ENCODE measurements around the gene FANCI. TPM values are rescaled to one million over a fixed set of nuclear protein-coding genes. Genes with fewer than 3 reads are reported as not detected.

The FANCI gene
- 1.7 and 3.2 TPM in 2 replicates for polyA plus RNA-seq

GRCh38 chr15:89243691-89244573 lies at the start of gene FANCI:
Gene FANCI (plus strand): TSS chr15:89243979. CDS start chr15:89247648, 3,669 bp downstream.

GRCh38 chr15:89221543-89221942 lies 22.2 kb upstream of the FANCI start, which contains the start of gene RLBP1:
Gene RLBP1 (minus strand): TSS chr15:89221579. CDS start chr15:89218975, 2,604 bp downstream.

GRCh38 chr15:89334510-89335297 lies 90.9 kb downstream of the FANCI start, which contains the start of gene POLG:
Gene POLG (minus strand): TSS chr15:89334824. CDS start chr15:89333754, 1,070 bp downstream.

Other genes starting within 250 kb of the FANCI start
- 12.1 and 18.8 TPM in 2 replicates for gene ABHD2, start 155.5 kb upstream of the FANCI start, polyA plus RNA-seq
- not detected in 2 replicates for gene RLBP1, start 22.4 kb upstream of the FANCI start, polyA plus RNA-seq
- gene POLG, start 90.8 kb downstream of the FANCI start, polyA plus RNA-seq: 6.8 and 8.9 TPM in 2 replicates

Measured in Purkinje cell (primary cell).